ENCODE data around the gene ZGLP1. TPM values are rescaled to one million over a fixed set of nuclear protein-coding genes. Genes with fewer than 3 reads are reported as not detected.

ZGLP1 gene
- total and polyA plus RNA-seq, 2 of the 13 experiments (the other 11 are each of a cell fraction or from before 2014, with no cell fraction given): 2.4 to 3.0 TPM

- TF ChIP-seq ARNT2 (CRISPR knock-in tag; IDR thresholded peaks at IDR 0.05; ENCODE audit: low read depth) (0 out of 2 replicates have a peak, but pooled peaks have one; percentile 66), HNRNPL (IDR thresholded peaks at IDR 0.05; ENCODE audit: low read depth, low read length) (no peak), THAP9 (CRISPR knock-in tag; IDR thresholded peaks at IDR 0.05; ENCODE audit: borderline replicate concordance) (no peak), TSC22D2 (CRISPR knock-in tag; IDR thresholded peaks at IDR 0.05; ENCODE audit: borderline replicate concordance) (no peak), NCOA1 (CRISPR knock-in tag; IDR thresholded peaks at IDR 0.05) (no peak), ZNF784 (CRISPR knock-in tag; IDR thresholded peaks at IDR 0.05; ENCODE audit: borderline replicate concordance) (0 out of 2 replicates have a peak, but pooled peaks have one; percentile 50), TRIM24 (CRISPR knock-in tag; IDR thresholded peaks at IDR 0.05) (no peak), SNAPC2 (CRISPR knock-in tag; IDR thresholded peaks at IDR 0.05) (no peak), JUNB (CRISPR knock-in tag; IDR thresholded peaks at IDR 0.05; ENCODE audit: borderline replicate concordance) (peak; percentile 33; the same call in 1 of the 2 replicates), CBX2 (IDR thresholded peaks at IDR 0.05; ENCODE audit: low read depth, low read length) (no peak), CBX2 (CRISPR knock-in tag; IDR thresholded peaks at IDR 0.05; ENCODE audit: low read depth) (no peak), SNAPC5 (CRISPR knock-in tag; IDR thresholded peaks at IDR 0.05; ENCODE audit: borderline replicate concordance) (peak; percentile 24; the same call in 1 of the 2 replicates), TFAP4 (IDR thresholded peaks at IDR 0.05; ENCODE audit: borderline replicate concordance, low read depth) (no peak), NR0B2 (CRISPR knock-in tag; IDR thresholded peaks at IDR 0.05) (peak; percentile 63; the same call in 1 of the 2 replicates), BCL3 (CRISPR knock-in tag; IDR thresholded peaks at IDR 0.05) (0 out of 2 replicates have a peak, but pooled peaks have one; percentile 41), ZFX (CRISPR knock-in tag; IDR thresholded peaks at IDR 0.05; ENCODE audit: low read depth) (peak; percentile 77), MAX (IDR thresholded peaks at IDR 0.05) (peak; percentile 94), TFE3 (CRISPR knock-in tag; IDR thresholded peaks at IDR 0.05) (0 out of 2 replicates have a peak, but pooled peaks have one; percentile 21), IRX3 (CRISPR knock-in tag; IDR thresholded peaks at IDR 0.05; ENCODE audit: borderline replicate concordance, low read depth) (0 out of 2 replicates have a peak, but pooled peaks have one; percentile 24), RBFOX2 (IDR thresholded peaks at IDR 0.05; ENCODE audit: low read depth, low read length) (no peak)
These were observed 13.6 kb downstream of the ZGLP1 start (continued) for GRCh38 chr19:10295847-10296591.

All from HepG2 (cell line).